ENCODE measurements around the gene SPAG6. TPM values are rescaled to one million over a fixed set of nuclear protein-coding genes. Genes with fewer than 3 reads are reported as not detected.

SPAG6 gene
- total RNA-seq, 1 donor from 2014 or later: not detected

GRCh38 chr10:22436893-22437619, 91.8 kb downstream of the SPAG6 start:
- peak; percentile 89 for DNase-seq

- peak; percentile 26 for DNase-seq
Observed at GRCh38 chr10:22437620-22438588, 92.6 kb downstream of the SPAG6 start.

DNA sequence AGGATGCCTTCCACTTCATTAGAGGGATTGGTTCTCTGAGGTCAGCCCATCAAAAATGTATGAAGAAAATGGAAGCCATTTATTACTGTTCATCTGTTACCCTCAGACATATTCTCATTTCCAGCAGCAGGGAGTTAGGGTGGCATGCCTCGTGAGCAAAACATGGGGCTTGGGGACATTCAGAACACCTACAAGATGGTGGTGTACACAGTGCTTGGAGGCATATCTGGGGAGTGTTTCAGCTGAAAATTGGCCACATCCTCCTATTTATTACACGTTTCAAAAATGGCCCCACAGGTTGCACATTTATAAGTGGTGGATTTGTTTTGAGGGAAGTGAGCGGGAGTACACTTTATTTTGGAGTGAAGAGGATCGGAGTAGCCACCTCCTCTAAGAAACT, 93.4 kb downstream of the SPAG6 start:
- DNase-seq: no peak

DNA sequence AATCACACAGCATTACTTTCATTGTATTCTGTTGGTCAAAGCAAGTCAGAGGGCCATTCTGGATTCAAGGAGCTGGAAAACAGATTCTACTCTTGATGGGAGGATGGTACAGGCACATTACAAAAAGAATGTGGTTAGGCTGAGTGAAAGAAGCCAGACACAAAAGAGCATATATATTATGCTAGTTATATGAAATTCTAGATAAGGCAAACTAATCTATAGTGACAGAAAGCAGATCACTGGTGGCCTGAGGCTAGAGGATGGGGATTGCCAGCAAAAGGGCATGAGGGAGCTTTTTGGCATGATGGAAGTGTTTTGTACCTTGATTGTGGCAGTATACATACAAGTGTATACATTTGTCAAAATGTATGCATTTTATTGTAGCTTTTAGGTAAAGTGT, 96.8 kb downstream of the SPAG6 start:
- no peak for DNase-seq

DNA sequence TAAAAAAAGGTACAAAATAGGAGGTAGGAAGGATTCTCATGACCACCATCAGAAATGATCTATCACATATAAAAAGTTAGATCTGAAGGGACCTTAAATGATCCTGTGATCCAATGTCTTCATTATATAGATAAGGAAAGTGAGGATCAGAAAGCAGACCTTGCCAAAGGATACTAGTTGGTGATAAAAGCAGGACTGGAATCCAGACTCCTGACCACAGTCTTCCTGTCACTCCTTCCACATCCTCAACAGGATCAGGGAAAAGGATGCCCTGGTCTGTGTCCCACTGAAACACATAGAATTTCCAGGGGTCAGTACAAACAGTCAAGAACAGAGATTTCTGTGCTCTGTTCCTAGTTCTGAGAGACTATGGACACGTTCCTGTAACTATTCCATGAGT, 97.2 kb downstream of the SPAG6 start:
- no peak for DNase-seq

DNA sequence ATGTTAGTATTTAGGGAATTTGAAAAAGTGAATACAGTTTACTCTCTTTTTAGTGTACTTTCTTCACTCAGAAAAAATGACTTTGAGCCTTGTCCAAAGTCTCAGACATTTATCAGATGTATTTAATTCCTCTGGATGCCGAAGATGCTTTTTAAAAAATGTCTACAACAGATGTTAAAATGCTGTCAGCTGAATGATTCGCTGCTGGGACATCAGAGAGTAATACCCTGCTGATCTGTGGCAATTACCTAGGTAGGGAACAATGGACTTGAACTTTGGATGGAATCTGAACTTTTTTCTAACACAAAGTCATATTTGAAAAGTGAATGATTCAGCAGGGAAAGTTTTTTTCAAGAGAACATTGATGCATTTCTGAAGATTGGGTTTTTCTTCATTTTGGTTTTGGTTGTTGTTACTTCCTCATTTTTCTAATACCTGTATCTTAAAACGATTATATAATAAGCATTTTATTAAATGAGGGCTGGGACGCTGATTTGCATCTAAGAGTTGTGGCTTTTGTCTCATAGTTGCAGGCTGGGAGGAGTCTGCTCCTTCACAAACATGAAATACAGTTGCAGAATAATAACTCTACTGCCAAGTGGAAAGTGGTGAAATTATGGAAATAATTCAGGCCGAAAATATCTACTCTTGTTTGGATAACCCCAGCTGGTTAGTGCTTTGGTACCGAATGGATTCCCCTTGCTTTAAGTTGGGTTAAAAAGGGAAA, 98.0 kb downstream of the SPAG6 start:
- no peak for DNase-seq

- DNase-seq: no peak
Observed at GRCh38 chr10:22444219-22444788, 99.0 kb downstream of the SPAG6 start.

DNA sequence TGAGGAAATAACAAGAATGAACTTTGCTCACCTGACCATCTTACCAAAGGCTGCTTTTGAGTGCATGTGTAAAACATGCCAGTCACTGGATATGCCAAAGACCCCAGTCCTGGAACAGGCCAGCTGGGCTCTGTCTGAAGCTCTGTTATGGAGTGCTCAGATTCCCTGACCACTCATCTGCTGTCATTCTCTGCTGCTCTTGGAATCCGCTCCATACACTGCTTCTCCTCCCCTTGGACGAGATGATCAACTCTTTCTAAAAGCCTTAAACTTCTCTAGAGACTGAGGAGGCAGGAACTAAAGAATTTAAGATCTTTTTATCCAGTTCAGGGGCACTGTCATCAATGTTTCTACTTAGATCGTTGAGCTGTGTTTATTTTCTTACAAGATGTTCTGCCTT, 100.2 kb downstream of the SPAG6 start:
- DNase-seq: no peak

- no peak for DNase-seq
Observed at GRCh38 chr10:22447068-22447467, 101.8 kb downstream of the SPAG6 start.

GRCh38 chr10:22451346-22451745, 106.0 kb downstream of the SPAG6 start:
- no peak for DNase-seq

DNA sequence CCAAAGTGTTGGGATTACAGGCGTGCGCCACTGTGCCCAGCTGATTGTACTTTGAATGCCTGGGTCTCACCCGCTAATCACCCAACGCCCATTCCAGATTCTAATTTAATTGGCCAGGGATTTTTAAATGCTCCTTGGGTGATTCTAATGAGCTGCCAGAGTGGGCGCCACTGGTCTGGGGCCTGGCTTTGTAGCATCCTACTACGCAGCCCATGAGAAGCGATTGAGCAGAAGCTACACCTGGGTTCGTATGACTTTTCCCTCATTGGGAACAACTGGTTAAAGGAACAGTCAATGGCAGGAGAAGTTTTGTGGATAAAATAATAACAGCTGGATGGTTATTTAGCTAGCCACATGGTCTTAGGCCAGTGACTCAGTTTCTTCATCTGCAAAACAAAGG, 108.0 kb downstream of the SPAG6 start:
- no peak for DNase-seq

DNA sequence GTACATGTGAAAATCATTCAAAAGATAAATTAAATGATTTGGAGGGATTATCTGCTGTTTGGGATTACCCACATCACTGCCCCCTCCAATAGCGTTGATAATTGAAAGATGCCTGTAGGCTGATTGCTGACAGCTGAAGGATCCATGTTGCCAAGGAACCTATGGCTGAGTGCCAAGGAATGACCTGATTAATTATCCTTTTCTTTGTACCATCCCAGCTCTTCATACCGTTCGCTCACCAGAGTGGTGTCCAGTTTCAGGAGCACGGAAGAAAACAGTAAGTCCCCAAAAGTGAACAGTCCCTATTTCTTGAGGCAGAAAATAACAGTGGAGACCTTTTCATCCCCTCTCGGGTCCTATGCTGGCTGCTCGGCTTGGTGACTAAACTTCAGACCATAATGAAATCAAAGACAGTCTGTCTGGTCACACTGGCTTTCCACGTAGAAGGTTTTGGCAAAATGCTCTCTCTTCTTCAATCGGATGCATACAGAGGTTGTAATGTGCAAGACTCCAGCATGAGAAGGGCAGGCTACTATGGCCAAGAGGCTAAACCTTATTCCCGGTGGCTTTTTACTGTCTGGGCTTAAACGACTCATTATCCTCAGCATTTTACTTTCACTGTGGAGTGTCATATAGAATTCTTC, 108.8 kb downstream of the SPAG6 start:
- no peak for DNase-seq

- no peak for DNase-seq
Observed at GRCh38 chr10:22454634-22455033, 109.3 kb downstream of the SPAG6 start.

DNA sequence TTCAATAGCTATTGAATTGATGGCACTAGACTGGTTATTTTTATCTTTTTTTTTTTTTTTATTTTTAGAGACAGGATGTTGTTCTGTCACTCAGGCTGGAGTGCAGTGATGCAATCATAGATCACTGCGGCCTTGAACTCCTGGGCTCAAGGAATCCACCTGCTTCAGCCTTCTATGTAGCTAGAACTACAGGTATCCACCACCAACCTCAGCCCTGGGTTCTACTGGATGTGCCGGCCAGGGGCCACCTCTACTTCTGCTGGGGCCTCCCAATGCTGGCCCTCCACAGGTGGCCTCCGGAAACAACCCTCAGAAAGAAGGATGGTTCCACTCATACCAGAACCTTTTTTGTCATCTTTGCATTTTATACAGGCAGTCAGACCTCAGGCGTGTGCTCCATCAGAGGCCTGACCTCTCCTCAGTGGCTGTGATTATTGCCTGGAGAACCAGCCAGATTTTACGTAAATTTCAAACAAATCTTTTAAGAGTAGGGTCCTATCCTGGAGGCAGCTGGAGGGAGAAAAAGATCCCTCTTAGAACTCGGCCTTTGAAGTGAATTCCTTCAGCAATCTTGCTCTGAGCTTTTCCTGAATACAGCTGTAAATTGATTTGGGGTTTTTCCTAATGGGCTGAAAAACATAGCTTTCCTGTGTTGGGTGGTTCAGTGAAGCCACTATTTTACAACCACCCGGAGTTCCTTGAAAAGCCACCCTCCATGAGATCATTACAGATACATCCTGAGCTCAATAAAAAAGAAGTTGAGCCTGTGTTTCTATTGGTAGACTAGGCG, 110.0 kb downstream of the SPAG6 start:
- no peak for DNase-seq

- no peak for DNase-seq
Observed at GRCh38 chr10:22456486-22456885, 111.2 kb downstream of the SPAG6 start.

GRCh38 chr10:22458272-22459038, 113.2 kb downstream of the SPAG6 start:
- no peak for DNase-seq

GRCh38 chr10:22459496-22459895, 114.2 kb downstream of the SPAG6 start:
- DNase-seq: peak; percentile 14

- no peak for DNase-seq
Observed at GRCh38 chr10:22460101-22460500, 114.8 kb downstream of the SPAG6 start.

DNA sequence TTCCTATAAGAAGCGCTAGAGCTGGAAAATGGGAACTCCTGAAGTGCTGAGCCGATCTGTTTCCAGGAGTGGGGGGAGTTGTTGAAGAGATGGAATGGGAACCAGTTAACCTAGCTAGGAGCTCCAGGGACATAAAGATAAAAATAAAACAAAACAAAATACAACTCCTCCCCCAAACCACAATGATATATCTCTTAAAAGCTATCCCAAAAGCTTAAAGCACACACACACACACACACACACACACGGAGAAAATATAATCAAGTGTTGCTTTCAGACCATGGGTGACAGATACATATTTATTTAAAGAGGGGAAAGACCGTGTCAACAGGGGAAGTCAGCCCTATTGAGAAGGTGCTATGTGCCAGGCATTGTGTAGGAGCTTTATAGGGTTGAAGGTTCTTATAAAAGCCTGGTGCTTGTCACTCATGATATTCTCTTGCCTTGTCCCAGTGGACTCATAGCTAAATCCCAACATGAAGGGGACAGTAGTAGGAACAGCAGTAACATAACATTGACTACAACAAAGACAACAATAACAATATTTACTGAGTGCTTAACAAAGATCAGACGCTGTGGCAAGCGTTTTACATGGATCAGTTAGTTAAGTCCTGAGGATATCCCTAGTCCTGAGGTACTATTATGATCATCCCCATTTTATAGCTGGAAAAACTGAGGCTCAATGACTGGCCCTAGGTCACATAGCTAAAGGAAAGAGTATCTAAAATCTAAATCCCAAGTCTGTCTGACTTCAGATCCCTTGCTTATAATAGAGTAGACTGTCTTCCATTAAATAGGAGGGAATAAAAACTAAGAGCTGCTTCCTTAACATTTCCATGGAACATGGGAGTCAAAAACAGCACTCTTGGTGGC, 115.5 kb downstream of the SPAG6 start:
- DNase-seq: no peak

All from skin of body (tissue), 2 donors.